Epithelial cell of proximal tubule (primary cell): Measurements from ENCODE around the gene VWA7. TPM values are rescaled to one million over a fixed set of nuclear protein-coding genes. Genes with fewer than 3 reads are reported as not detected.
"Not testable (repeated sequence)": the region's sequence is repeated elsewhere in the genome, so short reads cannot be mapped to it uniquely, and the experiment has no call there.

ENCODE experiments used
- DNase-seq: peaks from one replicate; pipeline ENCODE4 v3.0.0-alpha.2; 2011; ENCODE audit warnings: low read depth
- H3K4me3 ChIP-seq: 2 replicates; pipeline ENCODE4 v1.5.1; 2011; ENCODE audit warnings: low read depth, mild to moderate bottlenecking, low read length
- CTCF ChIP-seq: conservative IDR thresholded peaks from 2 replicates; pipeline ENCODE4 v1.5.1; 2012; ENCODE audit warnings: low read depth, mild to moderate bottlenecking, low read length
- total RNA-seq: library from RNA; depleted of rRNA; stranded (reverse); fragments of >200 nt; gene quantifications from 2 replicates; pipeline ENCODE4 v1.2.3, GENCODE V29; 2015

VWA7 gene
- total RNA-seq, 1 donor from 2014 or later = 2.2 TPM

GRCh38 chr6:31806470-31807272 is 29.5 kb upstream of the VWA7 start, which contains the start of gene LSM2:
LSM2 (minus strand) TSS chr6:31806966; CDS start chr6:31806757, 209 bp downstream.
- peak within 1 kb of the TSS; percentile 78 for H3K4me3 ChIP-seq
- peak; percentile 22 for TF ChIP-seq CTCF
- no peak for DNase-seq

- TF ChIP-seq CTCF = no peak
- DNase-seq = no peak
- H3K4me3 ChIP-seq = peak overlapping the region; percentile 78
These were observed 28.9 kb upstream of the VWA7 start for GRCh38 chr6:31805939-31806469.

- DNase-seq, H3K4me3 ChIP-seq: not testable (repeated sequence)
These were observed 24.2 kb upstream of the VWA7 start for GRCh38 chr6:31801031-31801927.

- TF ChIP-seq CTCF = no peak
- no peak for DNase-seq
- H3K4me3 ChIP-seq = no peak overlapping the region
These were observed 22.7 kb upstream of the VWA7 start for GRCh38 chr6:31799781-31800180.

- H3K4me3 ChIP-seq = no peak overlapping the region
- no peak for TF ChIP-seq CTCF
- no peak for DNase-seq
These were observed 20.5 kb upstream of the VWA7 start for GRCh38 chr6:31797588-31797987.

GRCh38 chr6:31796993-31797385 is 19.9 kb upstream of the VWA7 start:
- DNase-seq = no peak
- no peak for TF ChIP-seq CTCF

More at GRCh38 chr6:31796993-31797385, 19.9 kb upstream of the VWA7 start:
- H3K4me3 ChIP-seq = no peak overlapping the region
